H1 (cell line): ENCODE measurements around the gene ACTN3. TPM values are rescaled to one million over a fixed set of nuclear protein-coding genes. Genes with fewer than 3 reads are reported as not detected.
A peak's percentile ranks its signal among the peaks of the same experiment; 100 is the strongest.

Source experiments
- CTCF ChIA-PET: fragments of 300-600 bp; sonication (Branson Sonifier 250); formaldehyde crosslinking; loops from one replicate; lab custom pipeline; 2021; ENCODE audit not compliant: partially characterized antibody; lab: Charles Lee
- POLR2A ChIA-PET: fragments of 300-600 bp; sonication (Branson Sonifier 250); formaldehyde crosslinking; loops from one replicate; lab custom pipeline; 2021; ENCODE audit warnings: inconsistent platforms; ENCODE audit not compliant: partially characterized antibody; lab: Charles Lee
- DNase-seq, 2 experiments: peaks; one replicate each; pipeline versions ENCODE4 v3.0.0 to v3.0.0-alpha.2; 2010 to 2022; ENCODE audit warnings: low spot score in 2 of 2, low read depth in 1 of 2, mixed read lengths in 1 of 2
- FAIRE-seq: peaks from 2 replicates; lab custom pipeline; 2011; peaks lifted over from hg19 to GRCh38; lab: Jason Lieb, UNC
- H2AFZ ChIP-seq: 2 replicates; pipeline ENCODE4 v1.8.1; 2012; ENCODE audit warnings: low read length, inconsistent platforms
- H2AK5ac ChIP-seq: 2 replicates; pipeline ENCODE4 v1.6.1; 2013; ENCODE audit warnings: low read depth, low read length
- H2BK120ac ChIP-seq: replicated peaks from 2 replicates; pipeline ENCODE3; 2013; ENCODE audit warnings: low read depth, low read length, inconsistent platforms
- H2BK12ac ChIP-seq: 2 replicates; pipeline ENCODE4 v1.6.1; 2013; ENCODE audit warnings: low read depth, low read length
- H2BK15ac ChIP-seq: 2 replicates; pipeline ENCODE4 v1.6.1; 2013; ENCODE audit warnings: low read length
- H2BK20ac ChIP-seq: 2 replicates; pipeline ENCODE4 v1.6.1; 2013; ENCODE audit warnings: low read length
- H2BK5ac ChIP-seq: 2 replicates; pipeline ENCODE4 v1.6.1; 2013; ENCODE audit warnings: low read depth, low read length
- H3K14ac ChIP-seq: 2 replicates; pipeline ENCODE4 v1.6.1; 2013; ENCODE audit warnings: inconsistent platforms; ENCODE audit not compliant: insufficient read length
- H3K18ac ChIP-seq: 2 replicates; pipeline ENCODE4 v1.6.1; 2013; ENCODE audit warnings: low read length; ENCODE audit errors: extremely low read depth
- H3K23ac ChIP-seq: 2 replicates; pipeline ENCODE4 v1.6.1; 2013; ENCODE audit warnings: inconsistent platforms; ENCODE audit not compliant: insufficient read length
- H3K23me2 ChIP-seq: 2 replicates; pipeline ENCODE4 v1.6.1; 2013; ENCODE audit warnings: low read depth, low read length
- H3K27ac ChIP-seq: 2 replicates; pipeline ENCODE4 v1.6.1; 2011; ENCODE audit warnings: low read depth, low read length, inconsistent platforms
- H3K27me3 ChIP-seq, 4 experiments: replicated peaks in 1 of 4; 1 replicate in 1 of 4; 2 replicates in 3 of 4; pipeline versions ENCODE4 v1.6.1 to v1.8.1; 2011 to 2013; ENCODE audit warnings: low read length in 3 of 4, mild to moderate bottlenecking in 3 of 4, inconsistent platforms in 2 of 4, mixed read lengths in 2 of 4, moderate library complexity in 1 of 4; ENCODE audit not compliant: control insufficient read depth in 3 of 4, insufficient read depth in 3 of 4; ENCODE audit errors: extremely low read depth in 1 of 4
- H3K36me3 ChIP-seq, 4 experiments: 2 replicates each; pipeline versions ENCODE4 v1.6.1 to v1.8.1; 2011 to 2013; ENCODE audit warnings: mild to moderate bottlenecking in 4 of 4, low read length in 3 of 4, moderate library complexity in 2 of 4, control low read depth in 1 of 4, inconsistent platforms in 1 of 4; ENCODE audit not compliant: insufficient read depth in 4 of 4, control insufficient read depth in 2 of 4
- H3K4ac ChIP-seq: replicated peaks from 2 replicates; pipeline ENCODE3; 2013; ENCODE audit warnings: low read length, low read depth, mixed read lengths, inconsistent platforms; ENCODE audit not compliant: insufficient read length
- H3K4me1 ChIP-seq, 4 experiments: replicated peaks in 1 of 4; 1 replicate in 1 of 4; 2 replicates in 3 of 4; pipeline versions ENCODE4 v1.6.1 to v1.8.1; 2011 to 2013; ENCODE audit warnings: low read length in 3 of 4, inconsistent platforms in 2 of 4, mixed read lengths in 1 of 4; ENCODE audit not compliant: insufficient read depth in 4 of 4, control insufficient read depth in 3 of 4
- H3K4me2 ChIP-seq, 2 experiments: 2 replicates each; pipeline versions ENCODE4 v1.6.1 to v1.8.1; 2011 to 2013; ENCODE audit warnings: low read depth in 2 of 2, low read length in 2 of 2, control low read depth in 1 of 2, inconsistent platforms in 1 of 2, mild to moderate bottlenecking in 1 of 2; ENCODE audit not compliant: insufficient read depth in 1 of 2
- H3K4me3 ChIP-seq, 4 experiments: fragments of 200-600, 300-600 bp in 1 of 4; sonication (generic), shearing (Covaris generic), sonication (Bioruptor Twin) in 1 of 4; 2 replicates each; pipeline versions ENCODE4 v1.5.1 to v1.8.1; 2011 to 2016; ENCODE audit warnings: low read length in 4 of 4, low read depth in 3 of 4, control low read depth in 2 of 4, inconsistent platforms in 2 of 4, mild to moderate bottlenecking in 2 of 4, mixed read lengths in 1 of 4, moderate library complexity in 1 of 4; ENCODE audit not compliant: insufficient read depth in 2 of 4; ENCODE audit errors: extremely low read depth in 1 of 4
- H3K56ac ChIP-seq: replicated peaks from 2 replicates; pipeline ENCODE3; 2013; ENCODE audit warnings: low read depth, mild to moderate bottlenecking, mixed read lengths, low read length, inconsistent platforms; ENCODE audit not compliant: insufficient read length
- H3K79me1 ChIP-seq: 2 replicates; pipeline ENCODE4 v1.6.1; 2013; ENCODE audit warnings: low read depth, low read length, control low read depth
- H3K79me2 ChIP-seq, 2 experiments: 2 replicates each; pipeline versions ENCODE4 v1.6.1 to v1.8.1; 2012 to 2013; ENCODE audit warnings: low read length in 2 of 2, mild to moderate bottlenecking in 2 of 2, inconsistent platforms in 1 of 2; ENCODE audit not compliant: insufficient read depth in 2 of 2, control insufficient read depth in 1 of 2
- H3K9ac ChIP-seq, 4 experiments: replicated peaks in 1 of 4; 1 replicate in 1 of 4; 2 replicates in 3 of 4; pipeline versions ENCODE4 v1.6.1 to v1.8.1; 2011 to 2013; ENCODE audit warnings: low read depth in 3 of 4, low read length in 3 of 4, control low read depth in 2 of 4, mild to moderate bottlenecking in 2 of 4, moderate library complexity in 2 of 4, inconsistent platforms in 1 of 4; ENCODE audit errors: extremely low read depth in 1 of 4
- H3K9me3 ChIP-seq, 2 experiments: 2 replicates each; pipeline versions ENCODE4 v1.6.1 to v1.8.1; 2012 to 2013; ENCODE audit warnings: mild to moderate bottlenecking in 2 of 2, moderate library complexity in 2 of 2, control low read depth in 1 of 2, inconsistent platforms in 1 of 2, low read depth in 1 of 2, low read length in 1 of 2, mixed read lengths in 1 of 2; ENCODE audit not compliant: insufficient read depth in 2 of 2
- H4K20me1 ChIP-seq, 2 experiments: replicated peaks in 1 of 2; 2 replicates each; pipeline versions ENCODE3 to v1.8.1; 2011 to 2013; ENCODE audit warnings: inconsistent platforms in 2 of 2, low read length in 2 of 2, mild to moderate bottlenecking in 1 of 2; ENCODE audit not compliant: insufficient read depth in 2 of 2, control insufficient read depth in 1 of 2
- H4K5ac ChIP-seq: 2 replicates; pipeline ENCODE4 v1.6.1; 2013; ENCODE audit warnings: low read length, low read depth, mixed read lengths, inconsistent platforms; ENCODE audit not compliant: insufficient read length
- H4K8ac ChIP-seq: 2 replicates; pipeline ENCODE4 v1.8.0; 2013; ENCODE audit warnings: mild to moderate bottlenecking, moderate library complexity, low read length, inconsistent platforms; ENCODE audit not compliant: insufficient read depth; ENCODE audit errors: extremely low read depth
- H4K91ac ChIP-seq: replicated peaks from 2 replicates; pipeline ENCODE3; 2013; ENCODE audit warnings: low read length, mixed read lengths, inconsistent platforms; ENCODE audit not compliant: insufficient read length
- CBX5 ChIP-seq: fragments of 300-800, 300-1000 bp; sonication (generic); IDR thresholded peaks from 2 replicates; pipeline ENCODE4 v1.7.1; 2016; ENCODE audit warnings: antibody characterized with exemption, low read length, low read depth
- CHD1 ChIP-seq: IDR thresholded peaks from 2 replicates; pipeline ENCODE4 v1.6.1; 2012; ENCODE audit warnings: low read depth, low read length, improper control_type of control experiment
- CHD2 ChIP-seq: IDR thresholded peaks from 2 replicates; pipeline ENCODE4 v1.6.1; 2012; ENCODE audit warnings: low read length, improper control_type of control experiment
- GTF2F1 ChIP-seq: IDR thresholded peaks from 2 replicates; pipeline ENCODE4 v1.6.1; 2012; ENCODE audit warnings: low read depth, low read length, improper control_type of control experiment, borderline replicate concordance
- HDAC6 ChIP-seq: IDR thresholded peaks from one replicate; pipeline ENCODE4 v1.7.1; 2012; ENCODE audit warnings: low read depth, mild to moderate bottlenecking, inconsistent platforms, low read length, moderate library complexity
- NRF1 ChIP-seq: IDR thresholded peaks from 2 replicates; pipeline ENCODE4 v1.6.1; 2011; ENCODE audit warnings: mild to moderate bottlenecking, low read depth, low read length, improper control_type of control experiment
- POLR2A ChIP-seq, 2 experiments: IDR thresholded peaks; 1 replicate in 1 of 2; 2 replicates in 1 of 2; pipeline ENCODE4 v1.6.1; 2011; ENCODE audit warnings: low read depth in 2 of 2, low read length in 2 of 2, mild to moderate bottlenecking in 2 of 2; ENCODE audit errors: control extremely low read depth in 1 of 2
- POU5F1 ChIP-seq: IDR thresholded peaks from 2 replicates; pipeline ENCODE4 v1.6.1; 2011; ENCODE audit warnings: low read depth, mild to moderate bottlenecking, low read length, moderate library complexity
- SIN3A ChIP-seq, 2 experiments: IDR thresholded peaks in 1 of 2; conservative IDR thresholded peaks in 1 of 2; 2 replicates each; pipeline ENCODE4 v1.6.1; 2011 to 2012; ENCODE audit warnings: low read length in 2 of 2, improper control_type of control experiment in 1 of 2, low read depth in 1 of 2, mild to moderate bottlenecking in 1 of 2
- SUZ12 ChIP-seq: fragments of 200-600 bp; sonication (generic); IDR thresholded peaks from 2 replicates; pipeline ENCODE4 v1.6.1; 2012; ENCODE audit warnings: mild to moderate bottlenecking, inconsistent platforms, low read length, moderate library complexity, mixed read lengths
- TAF1 ChIP-seq: IDR thresholded peaks from 2 replicates; pipeline ENCODE4 v1.6.1; 2011; ENCODE audit warnings: mild to moderate bottlenecking, low read depth, low read length
- TAF7 ChIP-seq: optimal IDR thresholded peaks from 2 replicates; pipeline ENCODE3; 2011; ENCODE audit warnings: low read depth, mild to moderate bottlenecking, inconsistent platforms, low read length, moderate library complexity, borderline replicate concordance
- ZNF274 ChIP-seq: IDR thresholded peaks from 2 replicates; pipeline ENCODE4 v1.7.0; 2012; ENCODE audit warnings: low read length, borderline replicate concordance; ENCODE audit errors: extremely low read depth
- WGBS, 2 experiments: shearing (Covaris generic) in 1 of 2; methylation state at CpG; one replicate each; pipeline versions ENCODE4 v1.1.6 to v1.1.7; 2013 to 2015; ENCODE audit warnings: low lambda C conversion rate in 2 of 2, mixed read lengths in 2 of 2, inconsistent platforms in 1 of 2, low coverage in 1 of 2, missing lambda C conversion rate in 1 of 2; ENCODE audit not compliant: insufficient replicate concordance in 2 of 2, insufficient coverage in 1 of 2, insufficient read length in 1 of 2; ENCODE audit errors: extremely low coverage in 1 of 2, missing lambda C conversion rate in 1 of 2; 5-methylcytosine and 5-hydroxymethylcytosine counted together
- polyA plus RNA-seq, 7 experiments: library from polyadenylated mRNA; depleted of rRNA in 3 of 7; stranded (reverse) in 5 of 7; unstranded in 2 of 7; fragments of >200 nt in 5 of 7; fragments of 200-250 nt in 2 of 7; gene quantifications; 1 replicate in 5 of 7; 2 replicates in 1 of 7; 4 replicates in 1 of 7; pipeline versions ENCODE4 v1.2.1 to v1.2.3, GENCODE V29; 2011 to 2013; ENCODE audit warnings: missing spikeins in 2 of 7, mixed read lengths in 2 of 7
- total RNA-seq: library from RNA; stranded (reverse); fragmentation: NEBNext Ultra II Directional; extraction: Animal tissue kit (Norgen Biotek cat#: 25700); gene quantifications from 2 replicates; pipeline ENCODE4 v1.2.1, GENCODE V29; 2021

The ACTN3 gene
- total and polyA plus RNA-seq, 2 of the 8 experiments (the other 6 are each of a cell fraction or from before 2014, with no cell fraction given), result 30.8 to 36.7 TPM

DNA sequence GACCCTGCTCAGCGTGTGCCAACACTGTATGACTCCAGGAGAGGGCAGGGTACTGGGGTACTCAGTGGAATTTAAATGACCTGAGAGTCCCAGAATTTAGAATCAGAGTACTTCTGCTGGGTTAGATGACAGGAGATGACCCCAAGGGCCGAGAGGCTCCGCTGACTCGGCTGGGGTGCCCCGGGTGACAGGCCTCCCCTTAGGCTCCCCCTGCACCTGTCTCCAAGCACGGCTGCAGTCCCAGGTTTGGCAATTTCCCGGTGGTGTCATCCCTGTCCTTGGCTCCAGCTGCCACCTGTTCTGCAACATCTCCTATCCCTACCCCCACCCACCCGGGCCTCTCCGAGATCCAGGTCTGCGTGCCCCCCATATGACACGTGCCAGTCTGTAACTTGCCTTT, 1.3 kb downstream of the ACTN3 start:
- Histone ChIP-seq H3K9me3 (no peaks in the 10 kb centered on the region), H2BK15ac (peak overlapping the region; percentile 13; the same call in 1 of the 2 replicates), H3K23ac (no peak overlapping the region), H2BK20ac (no peak overlapping the region), H2AK5ac (peak overlapping the region; percentile 25; the same call in 1 of the 2 replicates), H3K27ac (no peak overlapping the region), H4K20me1 (peaks cover 0 to 2% of the 10 kb centered on the region in 2 experiments), H4K91ac (no peak overlapping the region), H3K36me3 (peaks cover 0 to 4% (median 0%) of the 10 kb centered on the region in 4 experiments; a peak in 1 of 8 replicates), H2BK12ac (0 out of 2 replicates have a peak overlapping the region, but pooled peaks have one; percentile 51), H4K5ac (no peak overlapping the region), H3K23me2 (peaks cover 3% of the 10 kb centered on the region; the same call in 1 of the 2 replicates), H3K79me1 (peaks cover 5% of the 10 kb centered on the region; the same call in 1 of the 2 replicates), H3K27me3 (no peaks in the 10 kb centered on the region), H4K8ac (no peak overlapping the region), H3K4me1 (peaks cover 0 to 17% (median 11%) of the 10 kb centered on the region in 4 experiments; a peak in 6 of 7 replicates), H3K14ac (no peak overlapping the region), H3K18ac (no peak overlapping the region; the same call in 1 of the 2 replicates), H3K79me2 (no peaks in the 10 kb centered on the region; a peak in 1 of 4 replicates), H3K4me3 (peak overlapping the region in 3 of 4 experiments; percentile 74 to 84 (median 84); a peak in 4 of 8 replicates), H3K9ac (no peak overlapping the region), H3K56ac (no peak overlapping the region), H2BK120ac (no peak overlapping the region), H3K4me2 (peak overlapping the region; percentile 50 to 72), H3K4ac (no peak overlapping the region), H2AFZ (no peak overlapping the region), H2BK5ac (peak overlapping the region; percentile 24; the same call in 1 of the 2 replicates)
- DNase-seq, result no peak
- WGBS, 2 experiments, result 88% methylated on average over 7 of the region's 11 CpGs; no CpG with 5 or more reads in 1 of the 2 experiments
- FAIRE-seq, result no peak
- ChIA-PET POLR2A (interaction anchor here (0.9 to 7.9 kb wide), 6 partner anchors 8 to 130 kb away, joined by 3 to 54 read pairs (median 14); partner anchors contain the start of gene RBM4B), CTCF (interaction anchor here (0.8 to 2.4 kb wide), 9 partner anchors 14 to 159 kb away, joined by 3 to 6 read pairs (median 4); partner anchors contain the start of genes CCDC87 and CCS)
- no peak for TF ChIP-seq TAF1
- TF ChIP-seq POLR2A (IDR thresholded peaks at IDR 0.05; ENCODE audit: control extremely low read depth in 1 of 2, low read depth in 2 of 2, low read length in 2 of 2), result no peak
- no peak for TF ChIP-seq POU5F1
- TF ChIP-seq CBX5, result no peak
- TF ChIP-seq CHD2, result no peak
- no peak for TF ChIP-seq GTF2F1
- no peak for TF ChIP-seq HDAC6
- no peak for TF ChIP-seq ZNF274
- no peak for TF ChIP-seq SUZ12
- TF ChIP-seq SIN3A (conservative IDR thresholded peaks at IDR 0.05 in 1 of 2, IDR thresholded peaks at IDR 0.05 in 1 of 2; ENCODE audit: low read depth in 1 of 2, low read length in 2 of 2), result no peak
- TF ChIP-seq NRF1, result no peak
- no peak for TF ChIP-seq CHD1
- no peak for TF ChIP-seq TAF7
